CD4-positive, alpha-beta T cell (primary cell): Measurements from ENCODE around the gene KIF14. TPM values are rescaled to one million over a fixed set of nuclear protein-coding genes. Genes with fewer than 3 reads are reported as not detected.
A peak's percentile ranks its signal among the peaks of the same experiment; 100 is the strongest.

Experiments used
- ATAC-seq: fragments of 200-7000 bp; cut with Tn5 transposase; one replicate; pipeline ENCODE4 v1.10.0; 2022; ENCODE audit warnings: mild to moderate bottlenecking; ENCODE audit not compliant: poor library complexity
- CTCF ChIA-PET: fragments of 350-600 bp; sonication (Branson Sonifier 250); formaldehyde crosslinking; loops from one replicate; lab custom pipeline; 2021; ENCODE audit warnings: antibody characterized with exemption, inconsistent platforms; lab: Charles Lee
- POLR2A ChIA-PET: fragments of 350-600 bp; sonication (Branson Sonifier 250); formaldehyde crosslinking; loops from one replicate; lab custom pipeline; 2021; ENCODE audit warnings: antibody characterized with exemption, inconsistent platforms; lab: Charles Lee
- DNase-seq, 14 experiments: peaks; one replicate each; pipeline ENCODE4 v3.0.0-alpha.2; 2013 to 2020; ENCODE audit warnings: mixed read lengths in 2 of 14
- H3K27ac ChIP-seq, 2 donors: one replicate each; pipeline versions ENCODE4 v1.5.1 to v1.7.0; 2013; ENCODE audit warnings: low read length in 2 of 2, low read depth in 1 of 2, mild to moderate bottlenecking in 1 of 2
- H3K27me3 ChIP-seq, 2 experiments: 1 replicate in 1 of 2; 2 replicates in 1 of 2; pipeline versions ENCODE4 v1.6.1 to v1.7.0; 2013; ENCODE audit warnings: low read length in 2 of 2, control low read depth in 1 of 2, mild to moderate bottlenecking in 1 of 2, moderate library complexity in 1 of 2; ENCODE audit not compliant: insufficient read depth in 2 of 2, control insufficient read depth in 1 of 2
- H3K36me3 ChIP-seq: one replicate; pipeline ENCODE4 v1.6.1; 2013; ENCODE audit warnings: low read length, control low read depth; ENCODE audit not compliant: insufficient read depth
- H3K4me1 ChIP-seq: one replicate; pipeline ENCODE4 v1.6.1; 2013; ENCODE audit warnings: low read length, control low read depth; ENCODE audit not compliant: insufficient read depth
- H3K4me3 ChIP-seq: one replicate; pipeline ENCODE4 v1.5.1; 2013; ENCODE audit warnings: mild to moderate bottlenecking, low read length, moderate library complexity
- H3K9me3 ChIP-seq, 2 experiments: 1 replicate in 1 of 2; 2 replicates in 1 of 2; pipeline versions ENCODE4 v1.6.1 to v1.7.0; 2013; ENCODE audit warnings: low read length in 2 of 2, mild to moderate bottlenecking in 2 of 2, control low read depth in 1 of 2, moderate library complexity in 1 of 2; ENCODE audit not compliant: control insufficient read depth in 1 of 2, insufficient read depth in 1 of 2
- H3K27ac Mint-ChIP-seq: one replicate; pipeline ENCODE4 v1.8.0; 2020; ENCODE audit warnings: mixed read lengths
- H3K27me3 Mint-ChIP-seq: one replicate; pipeline ENCODE4 v1.8.0; 2021; ENCODE audit warnings: mixed read lengths
- H3K36me3 Mint-ChIP-seq: one replicate; pipeline ENCODE4 v1.8.0; 2021; ENCODE audit warnings: low read depth, mixed read lengths
- H3K4me1 Mint-ChIP-seq: one replicate; pipeline ENCODE4 v1.8.0; 2021; ENCODE audit warnings: low read depth, mixed read lengths
- H3K4me3 Mint-ChIP-seq: one replicate; pipeline ENCODE4 v1.8.0; 2020; ENCODE audit warnings: mild to moderate bottlenecking, mixed read lengths
- H3K9me3 Mint-ChIP-seq: one replicate; pipeline ENCODE4 v1.8.0; 2020; ENCODE audit warnings: mixed read lengths
- CTCF ChIP-seq: fragments of 200-600 bp; IDR thresholded peaks from one replicate; pipeline ENCODE4 v1.8.0; 2022; ENCODE audit warnings: antibody characterized with exemption, mild to moderate bottlenecking
- intact Hi-C, 2 experiments: fragments of 100-400 bp; cut with DNase I in 1 of 2; cut with micrococcal nuclease in 1 of 2; formaldehyde crosslinking; loops; one replicate each; pipeline versions ENCODE4 v1.15.1 to v1.9.0; 2023 to 2025; cut with DNase I, micrococcal nuclease
- total RNA-seq, 174 experiments: library from RNA in 2 of 174; stranded (reverse) in 2 of 174; gene quantifications; one replicate each; pipeline ENCODE4 v1.2.3 and lab custom pipeline; 2021 to 2026

Gene KIF14
- total RNA-seq, 2 experiments from 2014 or later: 0.11 TPM

- Histone ChIP-seq H3K27me3 (no peaks in the 10 kb centered on the region), H3K27ac (no peak overlapping the region), H3K4me3 (no peak overlapping the region), H3K36me3 (no peaks in the 10 kb centered on the region), H3K9me3 (no peaks in the 10 kb centered on the region), H3K4me1 (peaks cover 14% of the 10 kb centered on the region)
- TF ChIP-seq CTCF: no peak
- H3K27me3 Mint-ChIP-seq: no peaks in the 10 kb centered on the region
- DNase-seq: no peak
- ChIA-PET POLR2A (no interaction called here), CTCF (no interaction called here)
- no peak overlapping the region for H3K4me3 Mint-ChIP-seq
- peaks cover 25% of the 10 kb centered on the region for H3K4me1 Mint-ChIP-seq
- H3K36me3 Mint-ChIP-seq: no peaks in the 10 kb centered on the region
- ATAC-seq: no peak
- no peak overlapping the region for H3K27ac Mint-ChIP-seq
- intact Hi-C loops: no loop called here
- H3K9me3 Mint-ChIP-seq: no peaks in the 10 kb centered on the region
Measured at GRCh38 chr1:200626853-200627534, 6.4 kb upstream of the KIF14 start.

GRCh38 chr1:200625381-200625824, 4.9 kb upstream of the KIF14 start:
- no peak overlapping the region for H3K27ac ChIP-seq
- H3K9me3 ChIP-seq: no peaks in the 10 kb centered on the region
- no peaks in the 10 kb centered on the region for H3K27me3 ChIP-seq
- CTCF ChIA-PET: interaction anchor here (0.6 to 1.2 kb wide), 3 partner anchors 45 to 119 kb away, joined by 3 to 5 read pairs (median 3); no protein-coding TSS in a partner anchor
- no peak overlapping the region for H3K4me3 ChIP-seq
- peaks cover 4% of the 10 kb centered on the region for H3K36me3 Mint-ChIP-seq
- no peaks in the 10 kb centered on the region for H3K27me3 Mint-ChIP-seq
- intact Hi-C loops: no loop called here
- peaks cover 39% of the 10 kb centered on the region for H3K4me1 Mint-ChIP-seq
- no peaks in the 10 kb centered on the region for H3K9me3 Mint-ChIP-seq
- H3K4me1 ChIP-seq: peaks cover 27% of the 10 kb centered on the region
- POLR2A ChIA-PET: no interaction called here
- no peaks in the 10 kb centered on the region for H3K36me3 ChIP-seq
- DNase-seq (peak in 2 of 14 experiments; percentile 39 to 53), ATAC-seq (peak; percentile 5)
- peak overlapping the region; percentile 56 for H3K4me3 Mint-ChIP-seq
- TF ChIP-seq CTCF: no peak
- peak overlapping the region; percentile 59 for H3K27ac Mint-ChIP-seq

GRCh38 chr1:200624679-200625335, 4.3 kb upstream of the KIF14 start:
- ChIA-PET CTCF (interaction anchor here (0.6 to 1.2 kb wide), 3 partner anchors 45 to 120 kb away, joined by 3 to 5 read pairs (median 3); no protein-coding TSS in a partner anchor), POLR2A (no interaction called here)
- DNase-seq (no peak), ATAC-seq (no peak)
- peak overlapping the region; percentile 59 for H3K27ac Mint-ChIP-seq
- no peaks in the 10 kb centered on the region for H3K27me3 Mint-ChIP-seq
- no peaks in the 10 kb centered on the region for H3K36me3 ChIP-seq
- H3K4me3 Mint-ChIP-seq: no peak overlapping the region
- H3K4me1 ChIP-seq: peaks cover 31% of the 10 kb centered on the region
- no peak overlapping the region for H3K4me3 ChIP-seq
- H3K4me1 Mint-ChIP-seq: peaks cover 44% of the 10 kb centered on the region
- H3K27ac ChIP-seq: no peak overlapping the region
- no peaks in the 10 kb centered on the region for H3K9me3 ChIP-seq
- H3K9me3 Mint-ChIP-seq: no peaks in the 10 kb centered on the region
- no peaks in the 10 kb centered on the region for H3K27me3 ChIP-seq
- no peak for TF ChIP-seq CTCF
- peaks cover 4% of the 10 kb centered on the region for H3K36me3 Mint-ChIP-seq
- intact Hi-C loops: loop anchor here in 1 of 2 experiments (5.0 kb wide), 1 partner anchor 402 kb away; no protein-coding TSS in a partner anchor
